ENCODE data around the gene ZMYND11. TPM values are rescaled to one million over a fixed set of nuclear protein-coding genes. Genes with fewer than 3 reads are reported as not detected.

Gene ZMYND11
- total RNA-seq, 1 experiment from 2014 or later: 37.5 TPM

DNA sequence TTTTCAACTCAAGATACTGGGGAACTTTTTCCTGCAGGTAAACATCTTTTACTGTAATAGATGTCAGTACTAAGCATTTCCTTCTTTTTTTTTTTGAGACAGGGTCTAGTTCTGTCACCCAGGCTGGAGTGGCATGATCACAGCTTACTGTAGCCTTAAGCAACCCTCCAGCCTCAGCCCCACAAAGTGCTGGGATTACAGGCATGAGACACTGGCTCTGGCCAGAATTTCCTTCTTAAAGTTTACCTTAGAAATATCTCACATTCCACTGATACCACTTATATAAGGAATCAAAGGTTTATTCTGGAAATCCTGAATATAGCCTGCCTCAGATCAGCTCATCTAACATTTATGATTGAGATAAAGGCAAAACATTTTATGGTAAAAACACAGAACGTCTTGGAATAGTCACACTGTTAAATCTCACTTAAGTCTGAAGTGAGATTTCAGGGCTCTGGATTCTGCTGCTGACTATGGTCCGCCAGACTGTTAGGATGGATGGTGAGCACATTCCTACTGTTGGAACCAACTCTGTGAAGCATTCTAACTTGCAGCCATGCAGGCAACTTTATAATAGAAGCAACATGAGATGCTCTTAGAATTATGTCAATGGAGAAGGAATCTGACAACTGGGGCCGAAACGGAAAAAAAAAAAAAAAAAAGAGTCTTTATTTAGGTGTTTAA is 151.9 kb downstream of the ZMYND11 start:
- DNase-seq (ENCODE audit: low read depth, low spot score): no peak
- Histone ChIP-seq H3K27ac (ENCODE audit: low read length) (no peak overlapping the region), H3K4me1 (ENCODE audit: control insufficient read depth, insufficient read depth, low read length) (no peaks in the 10 kb centered on the region), H3K4me3 (ENCODE audit: low read depth in 2 of 2, low read length in 2 of 2) (no peak overlapping the region), H3K36me3 (ENCODE audit: control insufficient read depth, insufficient read depth, low read length) (no peaks in the 10 kb centered on the region), H3K9me3 (ENCODE audit: control insufficient read depth, insufficient read depth, low read depth, low read length) (no peaks in the 10 kb centered on the region), H3K27me3 (ENCODE audit: control insufficient read depth, insufficient read depth, low read length) (no peaks in the 10 kb centered on the region)
- TF ChIP-seq SIN3A (IDR thresholded peaks at IDR 0.05; ENCODE audit: borderline replicate concordance, insufficient read depth, low read depth, low read length): no peak
- TF ChIP-seq CTCF (IDR thresholded peaks at IDR 0.05): no peak
- TF ChIP-seq, protein P1, sequence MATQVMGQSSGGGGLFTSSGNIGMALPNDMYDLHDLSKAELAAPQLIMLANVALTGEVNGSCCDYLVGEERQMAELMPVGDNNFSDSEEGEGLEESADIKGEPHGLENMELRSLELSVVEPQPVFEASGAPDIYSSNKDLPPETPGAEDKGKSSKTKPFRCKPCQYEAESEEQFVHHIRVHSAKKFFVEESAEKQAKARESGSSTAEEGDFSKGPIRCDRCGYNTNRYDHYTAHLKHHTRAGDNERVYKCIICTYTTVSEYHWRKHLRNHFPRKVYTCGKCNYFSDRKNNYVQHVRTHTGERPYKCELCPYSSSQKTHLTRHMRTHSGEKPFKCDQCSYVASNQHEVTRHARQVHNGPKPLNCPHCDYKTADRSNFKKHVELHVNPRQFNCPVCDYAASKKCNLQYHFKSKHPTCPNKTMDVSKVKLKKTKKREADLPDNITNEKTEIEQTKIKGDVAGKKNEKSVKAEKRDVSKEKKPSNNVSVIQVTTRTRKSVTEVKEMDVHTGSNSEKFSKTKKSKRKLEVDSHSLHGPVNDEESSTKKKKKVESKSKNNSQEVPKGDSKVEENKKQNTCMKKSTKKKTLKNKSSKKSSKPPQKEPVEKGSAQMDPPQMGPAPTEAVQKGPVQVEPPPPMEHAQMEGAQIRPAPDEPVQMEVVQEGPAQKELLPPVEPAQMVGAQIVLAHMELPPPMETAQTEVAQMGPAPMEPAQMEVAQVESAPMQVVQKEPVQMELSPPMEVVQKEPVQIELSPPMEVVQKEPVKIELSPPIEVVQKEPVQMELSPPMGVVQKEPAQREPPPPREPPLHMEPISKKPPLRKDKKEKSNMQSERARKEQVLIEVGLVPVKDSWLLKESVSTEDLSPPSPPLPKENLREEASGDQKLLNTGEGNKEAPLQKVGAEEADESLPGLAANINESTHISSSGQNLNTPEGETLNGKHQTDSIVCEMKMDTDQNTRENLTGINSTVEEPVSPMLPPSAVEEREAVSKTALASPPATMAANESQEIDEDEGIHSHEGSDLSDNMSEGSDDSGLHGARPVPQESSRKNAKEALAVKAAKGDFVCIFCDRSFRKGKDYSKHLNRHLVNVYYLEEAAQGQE (IDR thresholded peaks at IDR 0.05; ENCODE audit: insufficient read depth in 1 of 2, low read depth in 2 of 2, low read length in 1 of 2): no peak
- TF ChIP-seq POLR2AphosphoS5 (IDR thresholded peaks at IDR 0.05; ENCODE audit: low read depth, low read length): no peak
- TF ChIP-seq TCF7L2 (IDR thresholded peaks at IDR 0.05; ENCODE audit: low read depth, low read length): no peak
- ChIA-PET CTCF (no interaction called here), POLR2A (no interaction called here)
- in situ Hi-C loops (cut with HindIII; ENCODE audit: low pct_unique_long_range_greater_than_20kb, low sequenced_read_pairs): no loop called here
- no TSS peak for BruUV-seq (replicated peaks)
- intact Hi-C loops (cut with micrococcal nuclease; ENCODE audit: unreplicated experiment): no loop called here
- no peak for ATAC-seq

- no peak overlapping the region for H3K27ac ChIP-seq (ENCODE audit: low read length)
- CTCF ChIA-PET: no interaction called here
- BruUV-seq (replicated peaks): no TSS peak
- H3K4me1 ChIP-seq (ENCODE audit: control insufficient read depth, insufficient read depth, low read length): no peaks in the 10 kb centered on the region
- no peaks in the 10 kb centered on the region for H3K27me3 ChIP-seq (ENCODE audit: control insufficient read depth, insufficient read depth, low read length)
- ATAC-seq (no peak), DNase-seq (ENCODE audit: low read depth, low spot score) (no peak)
- no peak overlapping the region for H3K4me3 ChIP-seq (ENCODE audit: low read depth in 2 of 2, low read length in 2 of 2)
- no peak for TF ChIP-seq SIN3A (IDR thresholded peaks at IDR 0.05; ENCODE audit: borderline replicate concordance, insufficient read depth, low read depth, low read length)
- no peak for TF ChIP-seq CTCF (IDR thresholded peaks at IDR 0.05)
- no peak for TF ChIP-seq TCF7L2 (IDR thresholded peaks at IDR 0.05; ENCODE audit: low read depth, low read length)
- no peak for TF ChIP-seq POLR2AphosphoS5 (IDR thresholded peaks at IDR 0.05; ENCODE audit: low read depth, low read length)
- TF ChIP-seq, protein P1 (IDR thresholded peaks at IDR 0.05; ENCODE audit: insufficient read depth in 1 of 2, low read depth in 2 of 2, low read length in 1 of 2): no peak
- in situ Hi-C loops (cut with HindIII; ENCODE audit: low pct_unique_long_range_greater_than_20kb, low sequenced_read_pairs): no loop called here
- no peaks in the 10 kb centered on the region for H3K36me3 ChIP-seq (ENCODE audit: control insufficient read depth, insufficient read depth, low read length)
- intact Hi-C loops (cut with micrococcal nuclease; ENCODE audit: unreplicated experiment): no loop called here
- H3K9me3 ChIP-seq (ENCODE audit: control insufficient read depth, insufficient read depth, low read depth, low read length): no peaks in the 10 kb centered on the region
- POLR2A ChIA-PET: no interaction called here
Observed at GRCh38 chr10:287814-288213, 152.6 kb downstream of the ZMYND11 start.

Measured in Panc1 (cell line).